ENCODE results near the gene FAF2. TPM values are rescaled to one million over a fixed set of nuclear protein-coding genes. Genes with fewer than 3 reads are reported as not detected.
A peak's percentile ranks its signal among the peaks of the same experiment; 100 is the strongest.

The FAF2 gene
- total and polyA plus RNA-seq, 10 of the 15 experiments (the other 5 are each of a cell fraction or from before 2014, with no cell fraction given) = 19.0 to 45.1 (median 35.6) TPM

DNA sequence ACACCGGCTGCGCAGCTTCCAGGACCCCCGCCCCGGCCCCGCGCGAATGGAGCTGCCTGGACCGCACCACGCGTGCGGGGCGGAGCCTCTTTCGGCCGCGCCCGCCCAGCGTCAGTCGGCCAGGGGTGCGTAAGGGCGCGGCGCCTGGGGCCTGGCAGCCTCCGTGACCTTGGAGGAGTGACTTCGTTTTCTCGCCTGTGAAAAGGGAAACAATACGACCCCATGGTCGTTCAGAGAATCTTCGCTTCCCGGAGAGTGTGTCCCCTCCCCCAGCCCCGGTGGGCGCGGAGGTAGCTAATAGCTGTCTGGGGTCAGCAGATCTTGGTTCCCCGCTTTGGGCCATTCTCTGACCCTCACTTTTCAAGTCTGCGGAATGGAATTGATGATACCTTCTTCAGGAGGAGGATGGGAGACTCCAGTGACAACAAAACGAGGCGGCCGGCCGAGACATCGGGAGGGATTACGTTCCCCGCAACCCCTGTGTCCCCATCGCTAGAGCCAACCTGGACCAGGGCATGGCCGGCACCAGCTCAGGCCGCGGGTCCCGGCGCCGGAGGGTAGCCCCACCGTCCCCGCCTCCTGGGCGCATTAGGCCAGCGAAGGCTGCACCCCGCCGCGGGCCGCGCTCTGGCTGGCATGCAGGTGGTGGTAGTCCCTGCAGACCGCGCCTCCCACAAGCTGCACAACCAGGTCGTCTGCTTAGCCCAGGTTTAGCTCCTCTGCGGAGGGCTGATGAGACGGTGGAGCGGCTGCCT is 95.4 kb downstream of the FAF2 start:
- H2AFZ ChIP-seq (ENCODE audit: control insufficient read depth, low read depth, low read length) = peak overlapping the region; percentile 98
- peak overlapping the region; percentile 83 for H3K9ac ChIP-seq (ENCODE audit: control insufficient read depth, insufficient read depth, low read length)
- FAIRE-seq = no peak
- POLR2A ChIA-PET = interaction anchor here (0.6 to 1.5 kb wide), 6 partner anchors 8 to 757 kb away, joined by 3 to 9 read pairs (median 4); partner anchors contain the start of gene CLTB
- H3K4me2 ChIP-seq (ENCODE audit: control insufficient read depth, insufficient read depth) = peak overlapping the region; percentile 98
- no peak for DNase-seq (ENCODE audit: low read depth, low spot score)
- intact Hi-C loops (cut with micrococcal nuclease; ENCODE audit: unreplicated experiment) = no loop called here
- H4K20me1 ChIP-seq (ENCODE audit: control insufficient read depth, insufficient read depth) = no peaks in the 10 kb centered on the region
- peak overlapping the region; percentile 69 for H3K27ac ChIP-seq (ENCODE audit: control insufficient read depth, insufficient read depth)
- TF ChIP-seq LARP7 (IDR thresholded peaks at IDR 0.05) (peak; percentile 28; the same call in 1 of the 2 replicates), POLR2AphosphoS5 (IDR thresholded peaks at IDR 0.05; ENCODE audit: low read length) (no peak; the same call in 1 of the 2 replicates), NR2F1 (conservative IDR thresholded peaks at IDR 0.05) (peak; percentile 58), DPF2 (IDR thresholded peaks at IDR 0.05) (0 out of 2 replicates have a peak, but pooled peaks have one; percentile 8), RBBP5 (conservative IDR thresholded peaks at IDR 0.05) (no peak), POLR2A (IDR thresholded peaks at IDR 0.05; ENCODE audit: low read depth, low read length) (peak; percentile 53; the same call in 1 of the 2 replicates), BHLHE40 (IDR thresholded peaks at IDR 0.05; ENCODE audit: borderline replicate concordance in 1 of 2, low read depth in 2 of 2, low read length in 1 of 2) (peak in 1 of 2 experiments; percentile 78; a peak in 2 of 4 replicates), CREB1 (IDR thresholded peaks at IDR 0.05; ENCODE audit: low read depth) (0 out of 2 replicates have a peak, but pooled peaks have one; percentile 37), RUNX3 (IDR thresholded peaks at IDR 0.05; ENCODE audit: low read length) (peak; percentile 14; the same call in 1 of the 2 replicates), SMARCA5 (IDR thresholded peaks at IDR 0.05) (peak; percentile 32; the same call in 1 of the 2 replicates), KAT2A (conservative IDR thresholded peaks at IDR 0.05; ENCODE audit: control insufficient read depth, low read depth, low read length) (no peak), IKZF1 (conservative IDR thresholded peaks at IDR 0.05) (0 out of 2 replicates have a peak, but pooled peaks have one; percentile 58)
- TF ChIP-seq, protein P1, sequence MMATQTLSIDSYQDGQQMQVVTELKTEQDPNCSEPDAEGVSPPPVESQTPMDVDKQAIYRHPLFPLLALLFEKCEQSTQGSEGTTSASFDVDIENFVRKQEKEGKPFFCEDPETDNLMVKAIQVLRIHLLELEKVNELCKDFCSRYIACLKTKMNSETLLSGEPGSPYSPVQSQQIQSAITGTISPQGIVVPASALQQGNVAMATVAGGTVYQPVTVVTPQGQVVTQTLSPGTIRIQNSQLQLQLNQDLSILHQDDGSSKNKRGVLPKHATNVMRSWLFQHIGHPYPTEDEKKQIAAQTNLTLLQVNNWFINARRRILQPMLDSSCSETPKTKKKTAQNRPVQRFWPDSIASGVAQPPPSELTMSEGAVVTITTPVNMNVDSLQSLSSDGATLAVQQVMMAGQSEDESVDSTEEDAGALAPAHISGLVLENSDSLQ (IDR thresholded peaks at IDR 0.05) = 0 out of 2 replicates have a peak, but pooled peaks have one; percentile 5
- no peaks in the 10 kb centered on the region for H3K27me3 ChIP-seq (replicated peaks in 1 of 2; ENCODE audit: control insufficient read depth in 2 of 2, insufficient read depth in 2 of 2, low read length in 1 of 2)
- peak; percentile 88 for ATAC-seq
- H3K4me1 ChIP-seq (ENCODE audit: control insufficient read depth, insufficient read depth, low read length) = peaks cover 14% of the 10 kb centered on the region
- WGBS (ENCODE audit: insufficient coverage, insufficient replicate concordance, low lambda C conversion rate, missing lambda C conversion rate) = under 1% methylated on average over 63 of the region's 63 CpGs
- TSS peak; percentile 93 for BruUV-seq (replicated peaks)
- in situ Hi-C loops (cut with MboI) = no loop called here
- CTCF ChIA-PET = interaction anchor here (0.6 to 2.7 kb wide), 9 partner anchors 9 to 1599 kb away, joined by 3 to 18 read pairs (median 5); partner anchors contain the start of genes CLTB and SNCB
- H3K9me3 ChIP-seq (replicated peaks; ENCODE audit: control insufficient read depth, insufficient read depth, low read length) = no peaks in the 10 kb centered on the region
- peak overlapping the region; percentile 85 for H3K4me3 ChIP-seq
- no peaks in the 10 kb centered on the region for H3K36me3 ChIP-seq (ENCODE audit: control insufficient read depth in 2 of 2, insufficient read depth in 2 of 2, low read length in 1 of 2)
- H3K79me2 ChIP-seq (ENCODE audit: control insufficient read depth, insufficient read depth, low read length) = 0 out of 2 replicates have a peak, but pooled peaks cover 1% of the 10 kb centered on the region
- SMC1A ChIA-PET (ENCODE audit: uncharacterized antibody, unreplicated experiment) = interaction anchor here (0.9 to 2.0 kb wide), 4 partner anchors 9 to 127 kb away, joined by 3 to 9 read pairs (median 4); partner anchors contain the start of gene CLTB
- RAD21 ChIA-PET (ENCODE audit: unreplicated experiment) = interaction anchor here (0.6 to 2.4 kb wide), 8 partner anchors 9 to 308 kb away, joined by 3 to 17 read pairs (median 3); partner anchors contain the start of genes CLTB and FAF2

Data from GM12878 (cell line).